HG02678 (cell line): ENCODE results near the gene KDM5B.

ENCODE experiments used
- ATAC-seq: cut with Tn5 transposase; IDR thresholded peaks from one replicate; pipeline ENCODE4 v1.9.1; 2021; ENCODE audit warnings: mild to moderate bottlenecking, moderate library complexity; ENCODE audit not compliant: unreplicated experiment

Gene KDM5B

DNA sequence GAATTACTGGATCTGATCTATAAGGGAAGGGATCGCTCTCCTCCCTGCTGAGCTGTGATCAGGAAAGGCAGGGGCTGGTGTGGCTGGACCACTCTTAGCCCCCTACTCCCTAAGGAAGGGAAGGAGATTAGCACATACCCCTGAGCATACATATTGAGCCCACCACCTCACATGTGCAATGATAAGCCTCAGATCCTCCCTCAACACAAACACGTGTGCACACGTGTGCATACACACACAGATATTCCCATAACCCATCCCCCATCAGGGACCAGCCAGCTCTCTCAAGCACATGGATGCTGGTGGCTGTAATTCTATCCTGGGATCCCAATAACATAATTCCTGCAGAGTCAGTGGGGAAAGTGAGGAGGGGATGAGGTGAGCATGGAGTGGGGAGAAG is 119.1 kb downstream of the KDM5B start:
- ATAC-seq = no peak

DNA sequence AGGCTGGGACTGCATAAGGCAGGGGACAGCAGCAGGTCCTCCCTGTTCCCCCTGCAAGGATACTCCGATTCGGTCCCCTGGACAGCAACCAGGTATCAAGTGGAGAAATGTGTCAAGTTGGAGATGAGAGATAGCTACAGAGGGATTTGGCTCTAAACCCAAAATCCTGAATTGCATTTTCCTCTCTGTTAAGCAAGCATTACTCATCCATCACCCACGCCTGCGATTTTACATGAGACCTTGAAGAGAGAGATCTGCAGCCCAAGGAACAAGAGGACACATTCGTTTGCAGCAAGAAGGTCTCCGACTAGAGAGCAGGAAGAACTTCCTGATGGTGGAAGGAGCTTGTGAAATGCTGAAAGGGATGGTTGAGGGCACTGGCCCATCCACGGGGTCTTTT is 119.8 kb downstream of the KDM5B start:
- no peak for ATAC-seq

DNA sequence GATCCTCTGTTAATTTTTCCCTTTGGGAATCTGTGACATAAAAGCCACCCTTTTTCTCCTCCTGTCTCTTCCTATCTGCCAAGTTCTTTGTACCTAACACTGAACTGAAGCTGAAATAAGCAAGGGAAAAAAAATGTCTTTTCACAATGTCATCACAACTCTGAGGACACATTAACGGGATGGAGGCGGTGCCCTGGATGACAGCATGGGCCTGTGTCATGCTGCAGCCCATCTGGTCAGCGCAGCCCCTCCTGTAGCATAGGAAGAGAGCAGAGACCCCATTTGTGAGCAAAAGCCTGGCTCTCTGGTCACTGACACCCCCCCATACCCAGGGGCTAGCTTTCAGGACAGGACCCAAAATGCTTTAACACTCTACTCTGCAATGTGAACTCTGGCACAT is 120.4 kb downstream of the KDM5B start:
- ATAC-seq = no peak

DNA sequence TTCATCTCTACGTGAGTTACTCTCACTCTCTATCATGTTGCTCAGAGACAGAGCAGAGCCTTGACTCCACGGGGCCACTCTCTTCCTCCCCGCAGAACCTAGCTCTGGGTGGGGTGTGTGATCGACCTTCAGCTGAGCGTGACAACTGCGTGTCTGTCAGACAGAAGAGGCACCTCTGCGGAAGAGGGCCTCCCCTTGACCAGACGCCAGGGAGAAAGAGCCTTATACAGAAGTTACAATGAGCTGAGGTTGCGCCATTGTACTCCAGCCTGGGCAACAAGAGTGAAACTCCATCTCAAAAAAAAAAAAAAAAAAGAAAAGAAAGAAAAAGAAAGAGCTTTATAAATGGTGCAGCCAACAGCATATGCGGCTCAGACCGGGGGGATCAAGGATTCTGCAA is 120.9 kb downstream of the KDM5B start:
- no peak for ATAC-seq

DNA sequence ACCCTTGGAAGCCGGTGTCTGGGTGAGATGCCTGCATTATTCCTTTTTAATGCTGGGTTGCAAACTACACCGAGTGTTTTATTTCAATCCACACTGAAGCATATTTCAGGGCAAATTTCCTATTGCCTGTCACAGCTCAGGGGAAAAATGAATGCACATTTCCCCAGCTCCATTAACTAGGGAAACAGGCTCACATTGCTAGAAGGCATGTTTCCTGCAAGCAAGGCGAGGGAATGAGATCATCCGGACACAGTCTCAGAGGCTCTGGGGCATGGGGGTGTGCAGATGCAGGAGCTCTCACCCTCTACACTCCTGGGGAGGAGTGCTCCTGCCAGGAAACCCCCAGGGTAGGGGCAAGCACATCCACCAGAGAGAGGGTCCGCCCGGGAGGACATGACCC is 122.6 kb downstream of the KDM5B start:
- no peak for ATAC-seq

DNA sequence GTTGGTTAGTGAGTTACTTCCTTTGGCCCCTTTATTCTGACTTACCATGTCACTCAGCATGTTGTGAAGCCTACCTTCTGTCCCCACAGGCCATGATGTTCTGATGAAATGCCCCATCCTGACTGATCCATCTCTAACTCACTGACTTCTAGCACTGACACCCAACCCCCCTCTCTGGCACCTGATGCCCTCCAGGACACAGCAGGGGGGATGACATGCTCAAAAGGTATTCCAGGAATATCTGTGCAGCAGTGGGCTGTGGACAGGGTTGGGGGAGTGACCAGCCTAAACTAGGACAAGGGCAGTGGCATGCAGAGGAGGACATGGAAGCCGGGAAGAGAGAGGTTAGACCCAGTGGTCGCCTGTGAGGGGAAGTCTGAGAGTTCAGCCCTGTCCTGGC is 123.5 kb downstream of the KDM5B start:
- no peak for ATAC-seq

DNA sequence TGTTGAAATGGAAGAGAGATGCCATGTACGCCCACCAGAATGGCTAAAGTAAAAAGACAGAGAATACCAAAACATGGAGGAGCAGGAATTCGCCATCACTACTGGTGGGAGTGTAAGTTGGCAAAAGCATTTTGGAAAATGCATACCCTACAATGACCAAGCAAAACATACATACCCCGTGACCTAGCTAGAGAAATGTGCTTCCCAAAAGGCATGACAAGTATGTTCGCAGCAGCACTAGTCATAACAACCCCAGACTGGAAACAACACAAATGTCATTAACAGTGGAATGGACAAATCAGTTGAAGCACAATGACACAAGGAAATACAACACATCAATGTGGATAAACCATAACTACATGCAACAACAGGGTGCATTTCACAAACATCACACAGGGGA is 125.2 kb downstream of the KDM5B start:
- ATAC-seq = no peak

DNA sequence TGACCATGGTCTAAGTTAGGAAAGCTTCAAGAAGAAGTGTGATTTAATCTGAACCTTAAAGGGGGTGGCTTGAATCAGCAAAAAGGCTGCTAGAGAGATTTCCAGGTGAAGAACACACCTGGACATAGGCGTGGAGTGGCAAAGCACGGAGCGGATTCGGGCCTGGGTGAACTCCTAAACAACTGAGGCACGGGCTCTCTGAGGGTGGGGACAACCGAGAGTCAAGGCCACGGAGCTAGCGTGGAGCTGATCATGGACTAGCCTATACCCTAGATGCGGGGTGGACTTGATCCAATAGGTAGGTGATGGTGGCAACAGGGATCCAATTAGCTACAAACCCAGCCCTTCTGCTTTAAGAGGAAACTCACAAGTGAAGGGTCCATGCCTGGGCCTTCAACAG is 125.7 kb downstream of the KDM5B start:
- no peak for ATAC-seq

DNA sequence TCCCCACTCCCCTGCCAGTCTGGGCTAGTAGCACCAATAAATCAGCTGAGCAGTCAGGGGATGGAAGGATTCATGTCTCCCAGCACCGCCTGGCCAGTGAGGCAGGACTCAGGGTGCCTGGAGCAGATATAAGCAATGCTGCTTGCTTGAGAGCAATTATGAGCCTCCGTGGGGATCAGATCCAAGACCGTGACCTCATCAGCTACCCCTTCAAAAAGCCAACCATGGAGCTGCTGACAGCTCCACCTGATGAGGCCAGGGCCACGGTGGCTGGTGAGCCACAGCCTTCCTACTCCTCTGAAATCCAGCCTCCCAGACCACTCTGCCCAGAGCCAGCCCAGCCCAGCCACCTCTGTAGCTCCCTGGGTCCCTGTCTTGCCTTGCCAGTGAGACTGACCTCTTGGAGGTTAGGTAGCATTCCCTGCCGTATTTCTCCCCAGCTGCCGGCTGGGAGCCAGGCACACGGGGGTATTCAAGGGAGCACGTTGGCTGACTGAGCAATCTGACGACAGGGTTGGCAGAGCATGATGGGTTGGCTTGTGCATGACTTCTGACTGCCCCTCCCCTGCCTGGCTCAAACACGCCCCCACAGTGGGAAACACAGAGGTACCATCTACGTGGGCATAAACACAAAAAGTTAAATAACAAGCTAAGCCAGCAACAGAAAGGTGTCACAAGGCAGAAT is 126.3 kb downstream of the KDM5B start:
- no peak for ATAC-seq

DNA sequence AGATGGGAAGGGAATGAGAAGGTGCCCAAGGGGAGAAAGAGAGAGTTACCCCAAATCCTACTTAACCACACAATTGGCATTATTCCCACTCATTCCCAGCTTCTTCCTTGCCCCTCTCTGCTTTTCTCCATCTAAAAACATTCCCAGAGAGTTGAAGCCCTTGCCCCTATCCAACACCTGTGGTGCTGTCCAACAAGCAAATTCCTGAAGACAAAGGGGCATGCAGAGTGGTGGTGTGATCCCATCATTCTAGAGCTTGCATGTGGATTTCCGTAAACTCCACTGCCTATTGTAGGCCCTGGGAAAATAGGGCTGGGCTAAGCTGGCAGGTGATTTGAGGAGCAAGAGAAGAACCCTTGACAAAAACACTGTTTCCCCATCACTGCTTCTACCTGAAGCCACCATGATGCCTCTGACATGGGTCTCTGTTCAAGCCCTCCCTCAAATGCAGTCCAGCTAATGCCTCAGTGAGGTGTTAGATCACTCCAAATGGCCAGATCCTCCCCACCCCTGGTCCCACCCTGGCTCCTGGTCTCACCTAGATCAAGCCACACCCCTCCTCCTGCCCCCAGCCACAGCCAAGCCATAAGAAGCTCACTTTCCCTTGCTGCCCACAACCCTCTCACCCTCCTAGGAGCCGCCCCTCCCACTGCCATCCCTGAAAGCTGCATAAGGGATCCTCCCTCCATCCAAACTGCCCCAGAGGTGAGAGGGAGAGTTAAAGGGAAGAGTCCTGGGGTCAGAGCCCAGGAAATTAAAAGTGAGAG is 127.5 kb downstream of the KDM5B start:
- ATAC-seq = no peak

DNA sequence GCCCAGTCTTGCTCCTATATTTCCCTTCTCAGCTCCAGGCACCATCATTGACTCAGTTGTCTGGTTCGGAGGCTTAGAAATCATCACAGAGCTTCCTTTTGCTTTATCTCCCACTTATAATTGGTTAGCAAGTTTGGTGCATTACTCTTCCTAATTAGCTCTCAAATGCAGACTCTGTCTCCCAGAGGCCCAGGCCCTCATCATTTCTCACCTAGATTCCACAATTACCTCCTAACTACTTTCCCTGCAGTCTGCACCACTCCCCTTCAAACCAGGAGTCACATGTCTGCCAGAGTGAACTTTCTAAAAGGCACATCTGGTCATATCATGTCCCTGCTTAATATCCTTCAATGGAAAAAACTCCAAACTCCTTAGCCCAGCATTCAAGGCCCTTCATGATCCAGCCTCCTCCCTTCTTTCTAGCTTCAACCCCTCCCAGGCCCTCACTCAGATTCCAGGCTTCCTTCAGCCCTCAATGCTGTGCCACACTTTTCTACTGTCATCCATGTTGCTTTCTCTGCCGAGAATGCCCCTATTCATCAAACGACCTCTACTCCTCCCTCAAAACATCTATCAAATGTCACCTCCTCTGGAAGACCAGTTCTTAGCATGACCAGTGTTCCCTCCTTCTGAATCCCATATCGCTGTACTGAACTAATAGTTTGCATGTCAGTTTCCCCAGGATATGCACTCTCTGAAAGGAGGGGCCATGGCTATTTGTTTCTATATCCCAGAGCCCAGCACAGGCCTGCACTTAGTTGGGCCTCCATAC is 128.6 kb downstream of the KDM5B start:
- no peak for ATAC-seq

DNA sequence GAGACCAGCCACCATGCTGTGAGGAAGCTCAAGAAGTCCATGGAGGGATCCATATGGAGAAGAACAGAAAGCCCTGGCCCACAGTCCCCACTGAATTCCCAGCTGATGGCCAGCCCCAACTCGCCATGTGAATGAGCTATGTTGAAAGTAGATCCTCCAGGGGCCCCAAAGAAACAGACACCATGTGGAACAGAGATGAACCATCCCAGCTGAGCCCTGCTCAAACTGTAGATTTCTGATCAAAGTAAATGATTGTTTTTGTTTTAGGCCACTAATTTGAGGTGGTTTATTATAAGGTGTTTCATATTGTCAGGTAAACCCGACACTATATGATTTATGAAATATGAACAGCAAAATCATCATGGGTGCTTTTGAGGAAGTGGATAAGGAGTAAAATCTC is 130.8 kb downstream of the KDM5B start:
- ATAC-seq = no peak
